ENCODE measurements around the gene GDPD1.
"Not testable (repeated sequence)": the region's sequence is repeated elsewhere in the genome, so short reads cannot be mapped to it uniquely, and the experiment has no call there.

GDPD1 gene

DNA sequence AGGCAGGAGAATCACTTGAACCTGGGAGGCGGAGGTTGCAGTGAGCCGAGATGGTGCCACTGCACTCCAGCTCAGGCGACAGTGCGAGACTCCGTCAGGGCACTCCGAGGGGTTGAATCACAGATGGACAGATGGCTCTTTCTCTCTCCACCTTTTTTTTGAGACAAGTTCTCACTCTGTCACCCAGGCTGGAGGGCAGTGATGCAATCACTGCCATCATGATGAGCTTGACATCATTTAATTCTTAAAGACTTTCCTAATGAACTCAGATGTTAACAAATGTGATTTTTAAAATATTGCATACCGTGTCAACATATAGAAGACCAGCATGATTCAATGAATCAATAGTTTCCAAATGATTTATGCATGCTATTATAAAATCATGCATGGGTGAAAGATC, 3.5 kb downstream of the GDPD1 start:
- Histone ChIP-seq H3K27me3 (no peaks in the 10 kb centered on the region), H3K9me3 (no peaks in the 10 kb centered on the region), H3K36me3 (no peaks in the 10 kb centered on the region), H3K4me3 (ENCODE audit: low read depth in 1 of 2, low read length in 1 of 2) (no peak overlapping the region), H3K27ac (no peak overlapping the region), H3K4me1 (ENCODE audit: control insufficient read depth in 1 of 2, insufficient read depth in 1 of 2, low read depth in 1 of 2, low read length in 1 of 2) (peaks cover 3 to 13% of the 10 kb centered on the region in 2 experiments)
- TF ChIP-seq, protein P1, sequence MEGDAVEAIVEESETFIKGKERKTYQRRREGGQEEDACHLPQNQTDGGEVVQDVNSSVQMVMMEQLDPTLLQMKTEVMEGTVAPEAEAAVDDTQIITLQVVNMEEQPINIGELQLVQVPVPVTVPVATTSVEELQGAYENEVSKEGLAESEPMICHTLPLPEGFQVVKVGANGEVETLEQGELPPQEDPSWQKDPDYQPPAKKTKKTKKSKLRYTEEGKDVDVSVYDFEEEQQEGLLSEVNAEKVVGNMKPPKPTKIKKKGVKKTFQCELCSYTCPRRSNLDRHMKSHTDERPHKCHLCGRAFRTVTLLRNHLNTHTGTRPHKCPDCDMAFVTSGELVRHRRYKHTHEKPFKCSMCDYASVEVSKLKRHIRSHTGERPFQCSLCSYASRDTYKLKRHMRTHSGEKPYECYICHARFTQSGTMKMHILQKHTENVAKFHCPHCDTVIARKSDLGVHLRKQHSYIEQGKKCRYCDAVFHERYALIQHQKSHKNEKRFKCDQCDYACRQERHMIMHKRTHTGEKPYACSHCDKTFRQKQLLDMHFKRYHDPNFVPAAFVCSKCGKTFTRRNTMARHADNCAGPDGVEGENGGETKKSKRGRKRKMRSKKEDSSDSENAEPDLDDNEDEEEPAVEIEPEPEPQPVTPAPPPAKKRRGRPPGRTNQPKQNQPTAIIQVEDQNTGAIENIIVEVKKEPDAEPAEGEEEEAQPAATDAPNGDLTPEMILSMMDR (IDR thresholded peaks at IDR 0.05) = no peak

DNA sequence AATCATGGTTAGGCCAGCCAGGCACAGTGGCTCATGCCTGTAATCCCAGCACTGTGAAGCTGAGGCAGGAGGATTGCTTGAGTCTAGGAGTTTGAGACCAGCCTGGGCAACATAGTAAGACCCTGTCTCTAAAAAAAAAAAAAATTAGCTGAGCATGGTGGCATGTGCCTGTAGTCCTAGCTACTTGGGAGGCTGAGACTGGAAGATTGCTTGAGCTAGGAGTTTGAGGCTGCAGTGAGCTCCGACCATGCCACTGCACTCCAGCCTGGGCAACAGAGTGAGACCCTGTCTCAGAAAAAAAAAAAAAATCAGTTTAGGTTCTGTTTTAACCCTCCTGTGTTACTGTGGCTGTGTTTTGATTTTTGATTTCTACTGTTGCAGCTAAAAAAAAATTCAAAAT, 8.3 kb downstream of the GDPD1 start:
- H3K4me3 ChIP-seq (ENCODE audit: low read depth in 1 of 2, low read length in 1 of 2); H3K36me3 ChIP-seq; H3K27me3 ChIP-seq; H3K27ac ChIP-seq; H3K4me1 ChIP-seq (ENCODE audit: control insufficient read depth in 1 of 2, insufficient read depth in 1 of 2, low read depth in 1 of 2, low read length in 1 of 2); H3K9me3 ChIP-seq: not testable (repeated sequence)

DNA sequence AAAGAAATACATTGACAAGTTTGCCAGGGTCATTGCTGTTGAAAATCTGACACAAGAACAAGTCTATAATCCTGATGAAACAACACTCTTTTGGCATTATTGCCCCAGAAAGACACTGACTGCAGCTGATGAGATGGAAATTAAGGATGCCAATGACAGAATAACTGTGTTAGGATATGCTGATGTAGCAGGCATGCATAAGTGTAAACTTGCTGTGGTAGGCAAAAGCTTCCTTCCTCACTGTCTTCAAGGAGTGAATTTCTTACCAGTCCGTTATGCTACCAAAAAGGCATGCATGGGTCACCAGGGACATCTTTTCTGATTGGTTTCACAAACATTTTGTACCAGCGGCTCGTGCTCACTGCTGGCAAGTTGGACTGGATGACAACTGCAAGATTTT, 10.5 kb downstream of the GDPD1 start:
- Histone ChIP-seq H3K4me3 (ENCODE audit: low read depth in 1 of 2, low read length in 1 of 2) (no peak overlapping the region), H3K27me3 (no peaks in the 10 kb centered on the region), H3K27ac (no peak overlapping the region), H3K4me1 (ENCODE audit: control insufficient read depth in 1 of 2, insufficient read depth in 1 of 2, low read depth in 1 of 2, low read length in 1 of 2) (no peaks in the 10 kb centered on the region), H3K9me3 (no peaks in the 10 kb centered on the region), H3K36me3 (no peaks in the 10 kb centered on the region)
- TF ChIP-seq, protein P1 (IDR thresholded peaks at IDR 0.05) = no peak

DNA sequence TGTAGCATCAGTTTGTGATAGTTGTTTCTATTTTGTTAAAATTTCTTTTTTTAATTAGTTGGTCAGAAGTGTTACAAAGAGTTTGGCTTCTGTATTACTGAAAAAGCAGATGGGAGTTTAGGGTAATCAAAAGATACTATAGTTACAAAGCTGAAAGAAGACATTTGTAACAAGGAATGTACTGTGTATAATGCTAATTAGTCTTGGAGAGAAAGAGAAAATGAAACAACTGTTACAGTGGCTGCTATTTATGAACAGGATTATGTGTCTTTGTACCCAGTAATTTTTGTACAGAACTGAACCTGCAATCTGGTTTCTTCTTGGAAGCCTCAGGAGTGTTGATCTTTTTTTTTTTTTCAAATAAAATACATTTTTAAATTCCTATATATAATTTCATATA, 14.3 kb downstream of the GDPD1 start:
- Histone ChIP-seq H3K27ac (no peak overlapping the region), H3K27me3 (no peaks in the 10 kb centered on the region)
- TF ChIP-seq, protein P1 (IDR thresholded peaks at IDR 0.05) = no peak

DNA sequence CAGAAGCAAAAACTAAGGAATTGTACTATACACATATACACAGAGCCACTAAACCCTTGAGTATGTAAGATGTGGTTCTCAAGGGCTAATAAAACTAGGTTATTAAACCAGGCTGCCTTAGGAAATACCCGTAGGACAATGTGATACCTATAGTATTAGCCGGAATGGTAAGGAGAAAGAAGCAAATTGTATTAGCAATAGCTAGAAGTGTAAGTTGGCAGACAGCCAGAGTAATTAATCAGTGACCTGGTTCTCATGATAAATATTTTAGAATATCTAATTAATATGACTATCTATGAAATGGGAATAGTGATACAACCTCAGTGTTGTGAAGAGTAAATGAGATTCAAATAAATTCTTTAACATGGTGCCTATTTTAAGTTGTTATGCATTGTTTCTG, 18.6 kb downstream of the GDPD1 start:
- Histone ChIP-seq H3K4me1 (ENCODE audit: control insufficient read depth in 1 of 2, insufficient read depth in 1 of 2, low read depth in 1 of 2, low read length in 1 of 2) (no peaks in the 10 kb centered on the region), H3K27ac (no peak overlapping the region), H3K4me3 (ENCODE audit: low read depth in 1 of 2, low read length in 1 of 2) (no peak overlapping the region), H3K36me3 (no peaks in the 10 kb centered on the region), H3K9me3 (no peaks in the 10 kb centered on the region), H3K27me3 (no peaks in the 10 kb centered on the region)
- TF ChIP-seq, protein P1 (IDR thresholded peaks at IDR 0.05) = no peak

More for the DNA sequence above, 14.3 kb downstream of the GDPD1 start:
- Histone ChIP-seq H3K9me3 (no peaks in the 10 kb centered on the region), H3K4me1 (ENCODE audit: control insufficient read depth in 1 of 2, insufficient read depth in 1 of 2, low read depth in 1 of 2, low read length in 1 of 2) (no peaks in the 10 kb centered on the region), H3K36me3 (no peaks in the 10 kb centered on the region), H3K4me3 (ENCODE audit: low read depth in 1 of 2, low read length in 1 of 2) (no peak overlapping the region)

DNA sequence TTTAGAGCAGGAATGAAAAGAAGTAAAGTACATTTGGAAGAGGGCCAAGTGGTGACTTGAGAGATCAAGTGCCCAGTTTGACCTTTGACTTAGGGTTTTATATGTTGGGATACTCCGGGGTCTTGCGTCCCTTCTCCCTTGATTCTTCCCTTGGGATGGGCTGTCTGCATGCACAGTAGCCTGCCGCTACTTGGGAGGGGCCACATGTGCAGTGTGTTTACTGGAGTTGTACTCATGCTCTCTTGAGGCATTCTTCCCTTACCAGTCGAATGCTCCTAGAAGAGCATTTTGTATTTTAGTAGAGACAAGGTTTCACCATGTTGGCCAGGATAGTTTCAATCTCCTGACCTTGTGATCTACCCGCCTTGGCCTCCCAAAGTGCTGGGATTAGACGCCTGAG, 23.8 kb downstream of the GDPD1 start:
- Histone ChIP-seq H3K9me3 (no peaks in the 10 kb centered on the region), H3K27me3 (no peaks in the 10 kb centered on the region), H3K4me1 (ENCODE audit: control insufficient read depth in 1 of 2, insufficient read depth in 1 of 2, low read depth in 1 of 2, low read length in 1 of 2) (no peaks in the 10 kb centered on the region), H3K36me3 (no peaks in the 10 kb centered on the region), H3K27ac (no peak overlapping the region), H3K4me3 (ENCODE audit: low read depth in 1 of 2, low read length in 1 of 2) (no peak overlapping the region)
- TF ChIP-seq, protein P1 (IDR thresholded peaks at IDR 0.05) = no peak

Measured in neutrophil (primary cell).